ENCODE measurements around the gene LRIG1. TPM values are rescaled to one million over a fixed set of nuclear protein-coding genes. Genes with fewer than 3 reads are reported as not detected.
A peak's percentile ranks its signal among the peaks of the same experiment; 100 is the strongest.

Gene LRIG1
- total RNA-seq, 6 experiments from 2014 or later = 15.8 to 23.2 (median 17.8) TPM

DNA sequence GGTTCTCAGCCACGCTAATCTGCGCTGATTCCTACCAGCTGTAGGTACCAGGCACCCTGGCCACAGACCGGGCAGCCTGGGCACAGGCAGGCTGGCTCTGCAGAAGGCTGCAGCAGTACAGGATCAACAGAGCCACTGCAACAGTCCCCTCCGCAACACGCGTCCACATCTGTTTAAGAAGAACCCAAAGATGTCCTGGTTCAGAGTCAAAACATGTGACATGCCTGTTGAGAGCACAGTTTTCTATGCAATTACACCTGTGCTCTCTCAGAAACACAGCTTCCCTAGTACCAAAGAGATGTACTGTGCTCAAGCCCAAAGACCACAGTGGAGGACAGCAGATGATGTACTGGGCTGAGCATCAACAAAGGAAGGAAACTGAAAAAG lies 18.8 kb downstream of the LRIG1 start:
- H3K36me3 ChIP-seq = no peaks in the 10 kb centered on the region
- WGBS (ENCODE audit: insufficient coverage, low coverage, low lambda C conversion rate, missing lambda C conversion rate) = 70% methylated on average over 5 of the region's 6 CpGs
- H3K27me3 ChIP-seq = no peaks in the 10 kb centered on the region
- ATAC-seq = no peak
- intact Hi-C loops (cut with DNase I) = no loop called here
- DNase-seq = no peak
- TF ChIP-seq, protein P1, sequence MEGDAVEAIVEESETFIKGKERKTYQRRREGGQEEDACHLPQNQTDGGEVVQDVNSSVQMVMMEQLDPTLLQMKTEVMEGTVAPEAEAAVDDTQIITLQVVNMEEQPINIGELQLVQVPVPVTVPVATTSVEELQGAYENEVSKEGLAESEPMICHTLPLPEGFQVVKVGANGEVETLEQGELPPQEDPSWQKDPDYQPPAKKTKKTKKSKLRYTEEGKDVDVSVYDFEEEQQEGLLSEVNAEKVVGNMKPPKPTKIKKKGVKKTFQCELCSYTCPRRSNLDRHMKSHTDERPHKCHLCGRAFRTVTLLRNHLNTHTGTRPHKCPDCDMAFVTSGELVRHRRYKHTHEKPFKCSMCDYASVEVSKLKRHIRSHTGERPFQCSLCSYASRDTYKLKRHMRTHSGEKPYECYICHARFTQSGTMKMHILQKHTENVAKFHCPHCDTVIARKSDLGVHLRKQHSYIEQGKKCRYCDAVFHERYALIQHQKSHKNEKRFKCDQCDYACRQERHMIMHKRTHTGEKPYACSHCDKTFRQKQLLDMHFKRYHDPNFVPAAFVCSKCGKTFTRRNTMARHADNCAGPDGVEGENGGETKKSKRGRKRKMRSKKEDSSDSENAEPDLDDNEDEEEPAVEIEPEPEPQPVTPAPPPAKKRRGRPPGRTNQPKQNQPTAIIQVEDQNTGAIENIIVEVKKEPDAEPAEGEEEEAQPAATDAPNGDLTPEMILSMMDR (IDR thresholded peaks at IDR 0.05) = no peak
- peaks cover 0 to 52% (median 19%) of the 10 kb centered on the region in 4 donors for H3K4me1 ChIP-seq
- H3K4me3 ChIP-seq = no peak overlapping the region
- peak overlapping the region in 1 of 3 donors; percentile 35 for H3K27ac ChIP-seq
- no peaks in the 10 kb centered on the region for H3K9me3 ChIP-seq

DNA sequence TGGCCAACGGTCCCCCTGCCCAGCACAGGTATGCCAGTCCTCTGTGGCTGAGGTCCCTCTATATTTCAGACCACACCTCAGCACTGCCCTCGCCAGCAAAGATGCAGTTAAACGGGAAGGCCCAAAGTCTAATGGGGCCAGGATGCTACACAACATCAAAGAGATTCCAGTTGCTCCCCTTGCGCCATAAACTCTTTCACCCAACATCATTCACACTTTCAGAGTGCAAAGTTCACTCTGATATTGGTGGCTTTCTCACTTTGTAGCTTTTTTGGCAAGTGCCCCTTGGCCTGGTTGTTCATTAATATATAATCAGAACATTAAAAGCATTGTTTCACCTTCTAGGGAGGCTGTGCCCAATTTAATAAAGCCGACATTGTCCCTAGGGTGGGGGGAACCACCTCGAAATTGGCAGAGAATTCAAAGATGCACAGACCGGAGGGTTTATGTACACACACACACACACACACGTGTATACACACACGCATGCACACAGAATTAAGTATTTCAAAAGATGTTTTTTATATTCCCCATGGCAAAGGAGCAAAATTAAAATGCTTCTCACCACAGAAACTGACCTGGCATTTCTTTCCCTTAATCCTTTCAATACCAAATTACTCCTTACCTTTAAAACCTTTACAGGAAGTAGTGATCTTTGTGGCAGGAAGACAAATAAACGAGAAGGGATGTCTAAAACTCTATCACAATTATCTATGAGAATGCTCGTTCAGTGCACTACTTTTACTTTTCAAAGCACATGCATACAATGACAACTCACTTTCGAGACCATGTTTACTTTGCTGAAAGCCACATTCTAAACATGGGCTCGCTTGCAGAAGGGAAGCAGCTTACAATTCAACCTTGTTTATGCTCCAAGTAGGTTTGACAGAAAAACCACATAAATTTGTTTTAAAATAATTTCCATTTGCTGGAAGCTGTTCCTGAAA lies 19.5 kb downstream of the LRIG1 start:
- Histone ChIP-seq H3K36me3 (no peaks in the 10 kb centered on the region), H3K4me3 (no peak overlapping the region), H3K27me3 (no peaks in the 10 kb centered on the region), H3K4me1 (peaks cover 0 to 59% (median 22%) of the 10 kb centered on the region in 4 donors), H3K9me3 (no peaks in the 10 kb centered on the region), H3K27ac (peak overlapping the region in 1 of 3 donors; percentile 35)
- TF ChIP-seq, protein P1 (IDR thresholded peaks at IDR 0.05) = no peak
- TF ChIP-seq POLR2A (IDR thresholded peaks at IDR 0.05) = no peak
- WGBS (ENCODE audit: insufficient coverage, low coverage, low lambda C conversion rate, missing lambda C conversion rate) = 14% methylated on average over 11 of the region's 13 CpGs
- ATAC-seq (peak; percentile 48 to 79 (median 56)), DNase-seq (peak in 1 of 3 donors; percentile 59)
- intact Hi-C loops (cut with DNase I) = no loop called here

DNA sequence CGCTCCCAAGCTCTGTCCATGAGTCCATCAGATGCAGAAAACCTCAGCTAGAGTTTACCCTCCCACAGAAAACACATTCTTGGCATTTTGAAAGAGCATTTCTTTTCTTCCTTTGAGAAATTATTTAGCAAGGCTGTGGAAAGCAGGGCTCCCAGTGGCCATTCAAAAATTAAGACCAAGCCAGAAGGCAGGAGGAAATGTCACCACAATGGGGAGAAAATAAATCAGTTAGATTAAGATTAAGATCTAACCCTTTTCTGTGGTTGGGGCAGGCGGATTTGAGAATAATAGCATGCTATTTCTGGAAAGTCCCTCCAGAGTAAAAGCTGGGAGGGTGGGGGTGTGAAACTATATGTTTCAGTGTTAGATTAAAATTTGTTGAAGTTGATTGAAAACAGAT lies 20.2 kb downstream of the LRIG1 start:
- no peaks in the 10 kb centered on the region for H3K36me3 ChIP-seq
- H3K4me1 ChIP-seq = peaks cover 0 to 65% (median 25%) of the 10 kb centered on the region in 4 donors
- TF ChIP-seq POLR2A (IDR thresholded peaks at IDR 0.05) = no peak
- H3K27ac ChIP-seq = peak overlapping the region in 1 of 3 donors; percentile 15
- no peaks in the 10 kb centered on the region for H3K9me3 ChIP-seq
- H3K27me3 ChIP-seq = no peaks in the 10 kb centered on the region
- WGBS (ENCODE audit: insufficient coverage, low coverage, low lambda C conversion rate, missing lambda C conversion rate) = 25% methylated on average over 2 of the region's 2 CpGs
- no peak overlapping the region for H3K4me3 ChIP-seq
- ATAC-seq = no peak
- intact Hi-C loops (cut with DNase I) = no loop called here
- no peak for DNase-seq

DNA sequence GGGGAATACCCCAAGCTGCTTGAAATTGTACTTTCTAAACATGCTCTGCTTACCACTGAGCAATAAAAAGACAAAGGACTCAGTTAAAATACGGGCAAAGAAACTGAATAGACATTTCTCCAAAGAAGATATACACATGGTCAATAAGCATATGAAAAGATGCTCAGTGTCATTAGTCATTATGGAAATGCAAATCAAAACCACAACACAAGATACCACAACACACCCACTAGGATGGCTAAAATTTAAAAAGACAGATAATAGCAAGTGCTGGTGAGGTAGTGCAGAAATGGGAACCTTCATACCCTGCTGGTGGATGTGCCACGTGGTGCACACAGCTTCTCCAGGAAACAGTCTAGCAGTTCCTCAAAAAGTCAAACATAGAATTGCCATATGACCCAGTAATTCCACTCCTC lies 21.3 kb downstream of the LRIG1 start:
- Histone ChIP-seq H3K36me3 (no peaks in the 10 kb centered on the region), H3K27me3 (no peaks in the 10 kb centered on the region), H3K27ac (no peak overlapping the region), H3K4me1 (peaks cover 0 to 77% (median 25%) of the 10 kb centered on the region in 4 donors), H3K9me3 (no peaks in the 10 kb centered on the region), H3K4me3 (no peak overlapping the region)
- no peak for DNase-seq
- ATAC-seq = no peak
- 79% methylated on average over 2 of the region's 2 CpGs for WGBS (ENCODE audit: insufficient coverage, low coverage, low lambda C conversion rate, missing lambda C conversion rate)
- TF ChIP-seq POLR2A (IDR thresholded peaks at IDR 0.05) = no peak
- TF ChIP-seq, protein P1 (IDR thresholded peaks at IDR 0.05) = no peak
- intact Hi-C loops (cut with DNase I) = no loop called here

DNA sequence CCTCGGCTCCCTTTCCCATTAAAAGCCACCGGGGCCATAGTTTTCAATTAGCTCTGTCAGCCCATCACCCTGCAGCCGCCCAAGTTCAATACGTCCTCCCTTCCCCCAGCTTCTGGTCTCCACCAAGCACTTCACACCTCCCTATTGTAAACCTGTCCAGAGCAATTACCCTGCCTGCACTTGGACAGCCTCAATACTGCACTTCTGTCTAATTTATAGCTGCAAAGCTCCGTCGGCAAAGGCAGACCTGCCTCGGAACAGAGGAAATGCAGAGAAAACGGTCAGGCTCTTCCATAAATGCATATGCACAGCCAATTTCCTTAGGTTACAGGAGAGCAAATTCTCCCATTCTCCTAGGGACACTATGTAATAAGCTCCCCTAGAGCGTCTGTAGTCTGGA lies 21.9 kb downstream of the LRIG1 start:
- intact Hi-C loops (cut with DNase I) = no loop called here
- DNase-seq = no peak
- Histone ChIP-seq H3K36me3 (no peaks in the 10 kb centered on the region), H3K27me3 (no peaks in the 10 kb centered on the region), H3K9me3 (no peaks in the 10 kb centered on the region), H3K4me1 (peaks cover 0 to 80% (median 25%) of the 10 kb centered on the region in 4 donors), H3K4me3 (no peak overlapping the region), H3K27ac (no peak overlapping the region)
- no peak for TF ChIP-seq POLR2A (IDR thresholded peaks at IDR 0.05)
- TF ChIP-seq, protein P1 (IDR thresholded peaks at IDR 0.05) = no peak
- 88% methylated on average over 9 of the region's 9 CpGs for WGBS (ENCODE audit: insufficient coverage, low coverage, low lambda C conversion rate, missing lambda C conversion rate)
- no peak for ATAC-seq
